Measurements from ENCODE around the gene KIFBP.
"Not testable (repeated sequence)": the region's sequence is repeated elsewhere in the genome, so short reads cannot be mapped to it uniquely, and the experiment has no call there.

Gene KIFBP

GRCh38 chr10:69004821-69005220, 16.2 kb downstream of the KIFBP start:
- peak; percentile 61 for DNase-seq

- no peak for DNase-seq
Measured at GRCh38 chr10:69005704-69006485, 17.3 kb downstream of the KIFBP start.

- no peak for DNase-seq
Measured at GRCh38 chr10:69007260-69007659, 18.7 kb downstream of the KIFBP start.

- DNase-seq: no peak
Measured at GRCh38 chr10:69009360-69009759, 20.8 kb downstream of the KIFBP start.

GRCh38 chr10:69010151-69010640, 21.6 kb downstream of the KIFBP start:
- DNase-seq: no peak

- DNase-seq: not testable (repeated sequence)
Measured at GRCh38 chr10:69012778-69013177, 24.2 kb downstream of the KIFBP start.

- no peak for DNase-seq
Measured at GRCh38 chr10:69014171-69014570, 25.6 kb downstream of the KIFBP start.

GRCh38 chr10:69018613-69019012, 30.0 kb downstream of the KIFBP start:
- DNase-seq: no peak

- no peak for DNase-seq
Measured at GRCh38 chr10:69022611-69023010, 34.0 kb downstream of the KIFBP start.

- no peak for DNase-seq
Measured at GRCh38 chr10:69025370-69025896, 36.8 kb downstream of the KIFBP start.

GRCh38 chr10:69033256-69033655, 44.7 kb downstream of the KIFBP start:
- DNase-seq: no peak

- no peak for DNase-seq
Measured at GRCh38 chr10:69037489-69037888, 48.9 kb downstream of the KIFBP start.

- DNase-seq: not testable (repeated sequence)
Measured at GRCh38 chr10:69040904-69041303, 52.3 kb downstream of the KIFBP start.

- no peak for DNase-seq
Measured at GRCh38 chr10:69042417-69042816, 53.8 kb downstream of the KIFBP start.

- no peak for DNase-seq
Measured at GRCh38 chr10:69042838-69043237, 54.2 kb downstream of the KIFBP start.

GRCh38 chr10:69043931-69044531, 55.4 kb downstream of the KIFBP start:
- peak; percentile 21 for DNase-seq

GRCh38 chr10:69044546-69044945, 55.9 kb downstream of the KIFBP start:
- DNase-seq: no peak

GRCh38 chr10:69045441-69046300, 57.1 kb downstream of the KIFBP start:
- DNase-seq: peak; percentile 55

- DNase-seq: no peak
Measured at GRCh38 chr10:69047111-69047832, 58.7 kb downstream of the KIFBP start.

- no peak for DNase-seq
Measured at GRCh38 chr10:69048103-69048502, 59.5 kb downstream of the KIFBP start.

GRCh38 chr10:69049566-69049961, 61.0 kb downstream of the KIFBP start:
- no peak for DNase-seq

GRCh38 chr10:69051303-69051702, 62.7 kb downstream of the KIFBP start:
- no peak for DNase-seq

Measured in central memory CD4-positive, alpha-beta T cell (primary cell).